Stimulated activated CD8-positive, alpha-beta memory T cell treated with anti-CD3 and anti-CD28 coated beads, Interleukin-4, amount 100 ng/mL, for 24 hours (primary cell): Measurements from ENCODE around the gene DNAH10.
"Not testable (repeated sequence)": the region's sequence is repeated elsewhere in the genome, so short reads cannot be mapped to it uniquely, and the experiment has no call there.

Experiments
- DNase-seq: peaks from one replicate; pipeline ENCODE4 v3.0.0-alpha.2; 2020; ENCODE audit warnings: low read depth

DNAH10 gene

GRCh38 chr12:123936471-123936870, 174.4 kb downstream of the DNAH10 start:
- DNase-seq: no peak

- DNase-seq: no peak
Measured at GRCh38 chr12:123936956-123937706, 175.0 kb downstream of the DNAH10 start.

- peak; percentile 39 for DNase-seq
Measured at GRCh38 chr12:123937707-123938591, 175.8 kb downstream of the DNAH10 start.

- no peak for DNase-seq
Measured at GRCh38 chr12:123938679-123939480, 176.8 kb downstream of the DNAH10 start.

GRCh38 chr12:123939716-123940626, 177.9 kb downstream of the DNAH10 start:
- no peak for DNase-seq

GRCh38 chr12:123940627-123940966, 178.5 kb downstream of the DNAH10 start:
- DNase-seq: no peak

- no peak for DNase-seq
Measured at GRCh38 chr12:123941000-123941399, 178.9 kb downstream of the DNAH10 start.

GRCh38 chr12:123941624-123942237, 179.6 kb downstream of the DNAH10 start:
- no peak for DNase-seq

- no peak for DNase-seq
Measured at GRCh38 chr12:123942238-123942653, 180.1 kb downstream of the DNAH10 start.

GRCh38 chr12:123942911-123943648, 181.0 kb downstream of the DNAH10 start:
- DNase-seq: no peak

- DNase-seq: no peak
Measured at GRCh38 chr12:123943816-123944215, 181.7 kb downstream of the DNAH10 start.

- DNase-seq: no peak
Measured at GRCh38 chr12:123944696-123945095, 182.6 kb downstream of the DNAH10 start.

GRCh38 chr12:123945287-123946151, 183.4 kb downstream of the DNAH10 start:
- no peak for DNase-seq

- no peak for DNase-seq
Measured at GRCh38 chr12:123946152-123946515, 184.0 kb downstream of the DNAH10 start.

- DNase-seq: not testable (repeated sequence)
Measured at GRCh38 chr12:123946516-123947505, 184.7 kb downstream of the DNAH10 start.

GRCh38 chr12:123947531-123947930, 185.4 kb downstream of the DNAH10 start:
- DNase-seq: not testable (repeated sequence)

GRCh38 chr12:123948401-123948795, 186.3 kb downstream of the DNAH10 start:
- no peak for DNase-seq
